Progenitor cell of endocrine pancreas (in vitro differentiated cells): ENCODE measurements around the gene RUFY3. TPM values are rescaled to one million over a fixed set of nuclear protein-coding genes. Genes with fewer than 3 reads are reported as not detected.

Experiments
- DNase-seq: peaks from one replicate; pipeline ENCODE4 v3.0.0; 2021; ENCODE audit warnings: low spot score; ENCODE audit not compliant: unreplicated experiment
- H3K27ac Mint-ChIP-seq: 2 replicates; pipeline ENCODE4 v1.8.0; 2021; ENCODE audit warnings: mild to moderate bottlenecking, moderate library complexity, mixed read lengths
- H3K27me3 Mint-ChIP-seq: 2 replicates; pipeline ENCODE4 v1.8.0; 2021; ENCODE audit warnings: mixed read lengths
- H3K36me3 Mint-ChIP-seq: 2 replicates; pipeline ENCODE4 v1.8.0; 2022; ENCODE audit warnings: mixed read lengths; ENCODE audit not compliant: insufficient read depth
- H3K4me1 Mint-ChIP-seq: 2 replicates; pipeline ENCODE4 v1.8.0; 2021; ENCODE audit warnings: low read depth, mixed read lengths
- H3K4me3 Mint-ChIP-seq: 2 replicates; pipeline ENCODE4 v1.8.0; 2021; ENCODE audit warnings: low read depth, mild to moderate bottlenecking, moderate library complexity, mixed read lengths
- H3K9me3 Mint-ChIP-seq: 2 replicates; pipeline ENCODE4 v1.8.0; 2021; ENCODE audit warnings: low read depth, mixed read lengths
- CTCF ChIP-seq: fragments of 200-600 bp; sonication (generic); IDR thresholded peaks from one replicate; pipeline ENCODE4 v1.5.0; 2021; ENCODE audit warnings: antibody characterized with exemption, mild to moderate bottlenecking; ENCODE audit not compliant: unreplicated experiment
- total RNA-seq: library from RNA; stranded (reverse); gene quantifications from 2 replicates; pipeline ENCODE4 v1.2.1, GENCODE V29; 2021

The RUFY3 gene
- total RNA-seq, 1 donor from 2014 or later: 103 TPM

- no peak for DNase-seq
Measured at GRCh38 chr4:70772929-70773555, 51.3 kb downstream of the RUFY3 start.

GRCh38 chr4:70778888-70779422 lies 57.2 kb downstream of the RUFY3 start:
- TF ChIP-seq CTCF: no peak
- H3K4me1 Mint-ChIP-seq: no peaks in the 10 kb centered on the region
- H3K27ac Mint-ChIP-seq: no peak overlapping the region
- no peaks in the 10 kb centered on the region for H3K9me3 Mint-ChIP-seq
- DNase-seq: no peak
- H3K4me3 Mint-ChIP-seq: no peak overlapping the region
- H3K27me3 Mint-ChIP-seq: no peaks in the 10 kb centered on the region
- H3K36me3 Mint-ChIP-seq: peaks cover 7% of the 10 kb centered on the region

More at GRCh38 chr4:70772929-70773555, 51.3 kb downstream of the RUFY3 start:
- no peaks in the 10 kb centered on the region for H3K4me1 Mint-ChIP-seq
- no peak for TF ChIP-seq CTCF
- H3K27me3 Mint-ChIP-seq: no peaks in the 10 kb centered on the region
- no peak overlapping the region for H3K27ac Mint-ChIP-seq
- H3K9me3 Mint-ChIP-seq: no peaks in the 10 kb centered on the region
- H3K36me3 Mint-ChIP-seq: peaks cover 11% of the 10 kb centered on the region
- H3K4me3 Mint-ChIP-seq: no peak overlapping the region

DNA sequence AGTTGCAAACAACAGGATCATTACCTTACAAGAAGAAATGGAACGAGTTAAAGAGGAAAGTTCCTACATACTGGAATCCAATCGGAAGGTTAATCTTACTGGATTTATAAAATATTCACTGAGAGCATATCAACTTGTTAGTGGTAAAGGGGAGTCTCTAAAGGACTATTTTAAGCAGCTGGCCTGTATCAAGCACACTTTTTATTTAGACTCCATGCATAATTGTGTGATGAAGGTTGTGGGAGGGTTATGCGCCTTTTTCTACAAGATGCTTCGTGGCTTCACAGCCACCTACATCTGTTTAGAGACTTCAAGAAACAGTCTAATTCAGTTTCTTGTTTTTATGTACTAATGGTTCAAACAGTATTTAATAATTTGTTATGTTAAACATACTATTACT lies 61.3 kb downstream of the RUFY3 start:
- Mint-ChIP-seq H3K9me3 (no peaks in the 10 kb centered on the region), H3K27me3 (no peaks in the 10 kb centered on the region), H3K4me3 (no peak overlapping the region), H3K36me3 (peaks cover 13% of the 10 kb centered on the region), H3K27ac (no peak overlapping the region), H3K4me1 (no peaks in the 10 kb centered on the region)
- no peak for TF ChIP-seq CTCF
- no peak for DNase-seq

DNA sequence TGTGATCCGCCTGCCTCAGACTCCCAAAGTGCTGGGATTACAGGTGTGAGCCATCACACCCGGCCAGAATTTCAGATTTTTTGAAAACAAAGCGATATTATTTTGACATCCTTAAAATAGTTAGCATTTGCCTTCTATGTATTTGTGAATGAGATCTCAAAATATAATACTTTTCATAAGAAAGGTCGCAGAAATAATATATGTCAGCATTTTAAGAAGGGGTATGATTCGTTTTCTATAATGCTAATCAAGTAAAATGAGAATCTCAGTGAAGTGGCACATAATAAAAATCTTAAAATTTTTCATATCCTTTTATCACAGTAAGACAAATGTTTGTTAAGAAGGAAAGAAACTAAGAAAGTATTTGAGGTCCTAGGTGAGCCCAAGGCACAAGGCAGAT lies 65.7 kb downstream of the RUFY3 start:
- H3K4me3 Mint-ChIP-seq: no peak overlapping the region
- no peaks in the 10 kb centered on the region for H3K4me1 Mint-ChIP-seq
- peaks cover 15% of the 10 kb centered on the region for H3K36me3 Mint-ChIP-seq
- no peak for DNase-seq
- H3K9me3 Mint-ChIP-seq: no peaks in the 10 kb centered on the region
- no peak overlapping the region for H3K27ac Mint-ChIP-seq
- H3K27me3 Mint-ChIP-seq: no peaks in the 10 kb centered on the region
- no peak for TF ChIP-seq CTCF

GRCh38 chr4:70788733-70789132 lies 67.0 kb downstream of the RUFY3 start:
- Mint-ChIP-seq H3K36me3 (peaks cover 17% of the 10 kb centered on the region), H3K27ac (no peak overlapping the region), H3K9me3 (no peaks in the 10 kb centered on the region), H3K4me1 (no peaks in the 10 kb centered on the region), H3K27me3 (no peaks in the 10 kb centered on the region), H3K4me3 (no peak overlapping the region)
- DNase-seq: no peak
- TF ChIP-seq CTCF: no peak
